Endothelial cell of umbilical vein (primary cell): Measurements from ENCODE around the gene PDSS2. TPM values are rescaled to one million over a fixed set of nuclear protein-coding genes. Genes with fewer than 3 reads are reported as not detected.

Experiments
- BruUV-seq: library from RNA; stranded (reverse); fragments of 400-500 nt; replicated peaks from 2 replicates; lab custom pipeline; 2021; lab: Mats Ljungman, UMichigan
- CTCF ChIA-PET: fragments of 300-600, 350-600 bp; sonication (Branson Sonifier 250); formaldehyde crosslinking; loops from one replicate; lab custom pipeline; 2021; ENCODE audit warnings: antibody characterized with exemption, inconsistent platforms; lab: Charles Lee
- POLR2A ChIA-PET: fragments of 300-600, 350-600 bp; sonication (Branson Sonifier 250); formaldehyde crosslinking; loops from one replicate; lab custom pipeline; 2021; ENCODE audit warnings: antibody characterized with exemption, inconsistent platforms; lab: Charles Lee
- DNase-seq: peaks from one replicate; pipeline ENCODE4 v3.0.0-alpha.2; 2011; ENCODE audit warnings: low read depth, low spot score
- FAIRE-seq: peaks from 2 replicates; lab custom pipeline; 2011; peaks lifted over from hg19 to GRCh38; lab: Jason Lieb, UNC
- H2AFZ ChIP-seq: 2 replicates; pipeline ENCODE4 v1.6.0; 2012; ENCODE audit warnings: low read depth, low read length, control low read depth, inconsistent platforms
- H3K27ac ChIP-seq: 2 replicates; pipeline ENCODE4 v1.5.1; 2011; ENCODE audit warnings: low read depth, mild to moderate bottlenecking, control low read depth, low read length, moderate library complexity; ENCODE audit not compliant: insufficient read depth
- H3K27me3 ChIP-seq, 2 experiments: 2 replicates each; pipeline versions ENCODE4 v1.6.0 to v1.6.1; 2011; ENCODE audit warnings: low read length in 2 of 2, mixed read lengths in 1 of 2; ENCODE audit not compliant: control insufficient read depth in 2 of 2, insufficient read depth in 2 of 2
- H3K36me3 ChIP-seq, 2 experiments: 2 replicates in 1 of 2; 3 replicates in 1 of 2; pipeline ENCODE4 v1.5.1; 2011; ENCODE audit warnings: low read length in 2 of 2, mild to moderate bottlenecking in 1 of 2, moderate library complexity in 1 of 2; ENCODE audit not compliant: control insufficient read depth in 2 of 2, insufficient read depth in 2 of 2; ENCODE audit errors: extremely low read depth in 1 of 2
- H3K4me1 ChIP-seq: 3 replicates; pipeline ENCODE4 v1.5.1; 2011; ENCODE audit warnings: mild to moderate bottlenecking, low read length; ENCODE audit not compliant: control insufficient read depth, insufficient read depth; ENCODE audit errors: extremely low read depth
- H3K4me2 ChIP-seq: 2 replicates; pipeline ENCODE4 v1.6.1; 2011; ENCODE audit warnings: low read length, control low read depth, mixed read lengths; ENCODE audit not compliant: insufficient read depth
- H3K4me3 ChIP-seq, 3 experiments: fragments of 200-600 bp in 1 of 3; sonication (generic), shearing (Covaris generic) in 1 of 3; replicated peaks in 1 of 3; 2 replicates each; pipeline ENCODE4 v1.5.1; 2011 to 2016; ENCODE audit warnings: control low read depth in 3 of 3, low read length in 3 of 3, mild to moderate bottlenecking in 2 of 3, inconsistent platforms in 1 of 3, low read depth in 1 of 3, moderate library complexity in 1 of 3; ENCODE audit not compliant: insufficient read depth in 1 of 3
- H3K79me2 ChIP-seq: 2 replicates; pipeline ENCODE4 v1.6.0; 2012; ENCODE audit warnings: low read length, inconsistent platforms; ENCODE audit not compliant: control insufficient read depth, insufficient read depth
- H3K9ac ChIP-seq: replicated peaks from 2 replicates; pipeline ENCODE3; 2011; ENCODE audit warnings: low read length, control low read depth; ENCODE audit not compliant: insufficient read depth; ENCODE audit errors: extremely low read depth
- H3K9me1 ChIP-seq: replicated peaks from 3 replicates; pipeline ENCODE4 v1.6.0; 2011; ENCODE audit warnings: mild to moderate bottlenecking, low read length; ENCODE audit not compliant: control insufficient read depth, insufficient read depth; ENCODE audit errors: extremely low read depth
- H3K9me3 ChIP-seq: replicated peaks from 2 replicates; pipeline ENCODE4 v1.5.1; 2012; ENCODE audit warnings: low read length, inconsistent platforms; ENCODE audit not compliant: control insufficient read depth, insufficient read depth
- H4K20me1 ChIP-seq: replicated peaks from 2 replicates; pipeline ENCODE3; 2011; ENCODE audit warnings: mild to moderate bottlenecking, low read length; ENCODE audit not compliant: control insufficient read depth, insufficient read depth; ENCODE audit errors: extremely low read depth
- EZH2 ChIP-seq: IDR thresholded peaks from 2 replicates; pipeline ENCODE4 v1.6.1; 2012; ENCODE audit warnings: borderline replicate concordance, low read depth, mild to moderate bottlenecking, moderate library complexity, low read length, inconsistent platforms; ENCODE audit not compliant: severe bottlenecking
- FOS ChIP-seq: IDR thresholded peaks from 2 replicates; pipeline ENCODE4 v1.6.1; 2011; ENCODE audit warnings: mild to moderate bottlenecking, low read length, moderate library complexity, borderline replicate concordance; ENCODE audit not compliant: insufficient read depth
- GATA2 ChIP-seq: IDR thresholded peaks from 2 replicates; pipeline ENCODE4 v1.7.0; 2011; ENCODE audit warnings: low read depth, mild to moderate bottlenecking, moderate library complexity, mixed read lengths, low read length; ENCODE audit not compliant: insufficient read length, insufficient read depth
- JUN ChIP-seq: IDR thresholded peaks from 2 replicates; pipeline ENCODE4 v1.6.1; 2011; ENCODE audit warnings: borderline replicate concordance, low read depth; ENCODE audit not compliant: insufficient read length, insufficient read depth
- MYC ChIP-seq: IDR thresholded peaks from one replicate; pipeline ENCODE4 v1.6.1; 2011; ENCODE audit warnings: mild to moderate bottlenecking, low read depth, low read length
- POLR2A ChIP-seq: IDR thresholded peaks from 2 replicates; pipeline ENCODE4 v1.6.1; 2012; ENCODE audit warnings: low read depth, mild to moderate bottlenecking, control low read depth, low read length
- POLR2AphosphoS5 ChIP-seq: IDR thresholded peaks from 2 replicates; pipeline ENCODE4 v1.6.1; 2012; ENCODE audit warnings: low read depth, mild to moderate bottlenecking, control low read depth, low read length, moderate library complexity; ENCODE audit not compliant: insufficient read depth
- dilution Hi-C: fragments of 300-500 bp; cut with MboI; formaldehyde crosslinking; loops from one replicate; pipeline ENCODE4 v1.15.0; 2019; ENCODE audit warnings: low sequenced_read_pairs; ENCODE audit not compliant: extremely low pct_ligation_motif_present
- intact Hi-C: fragments of 100-400 bp; cut with micrococcal nuclease; formaldehyde crosslinking; loops from one replicate; pipeline ENCODE4 v1.10.0; 2022
- polyA plus RNA-seq, 4 experiments: library from polyadenylated mRNA; depleted of rRNA in 3 of 4; stranded (reverse) in 3 of 4; unstranded in 1 of 4; fragments of >200 nt; gene quantifications; 2 replicates each; pipeline versions ENCODE4 v1.2.1 to v1.2.3, GENCODE V29; 2011 to 2012; ENCODE audit warnings: missing spikeins in 1 of 4
- total RNA-seq: library from RNA; stranded (reverse); gene quantifications from 2 replicates; pipeline ENCODE4 v1.2.3, GENCODE V29; 2021
- TF ChIP-seq, protein P1 (sequence below), 2 donors: IDR thresholded peaks; 1 replicate in 1 of 2; 2 replicates in 1 of 2; pipeline ENCODE4 v1.5.1; 2011; ENCODE audit warnings: low read length in 2 of 2, mild to moderate bottlenecking in 2 of 2, moderate library complexity in 2 of 2, control low read depth in 1 of 2, inconsistent platforms in 1 of 2, low read depth in 1 of 2; ENCODE audit not compliant: insufficient read depth in 1 of 2; ENCODE audit errors: extremely low read depth in 1 of 2
- TF ChIP-seq, protein P2 (sequence below): IDR thresholded peaks from 2 replicates; pipeline ENCODE4 v1.6.1; 2011; ENCODE audit not compliant: insufficient read depth, insufficient read length

PDSS2 gene
- total and polyA plus RNA-seq, 2 donors (not counting 3 experiments of a cell fraction or from before 2014, with no cell fraction given) = 7.6 to 9.3 TPM

DNA sequence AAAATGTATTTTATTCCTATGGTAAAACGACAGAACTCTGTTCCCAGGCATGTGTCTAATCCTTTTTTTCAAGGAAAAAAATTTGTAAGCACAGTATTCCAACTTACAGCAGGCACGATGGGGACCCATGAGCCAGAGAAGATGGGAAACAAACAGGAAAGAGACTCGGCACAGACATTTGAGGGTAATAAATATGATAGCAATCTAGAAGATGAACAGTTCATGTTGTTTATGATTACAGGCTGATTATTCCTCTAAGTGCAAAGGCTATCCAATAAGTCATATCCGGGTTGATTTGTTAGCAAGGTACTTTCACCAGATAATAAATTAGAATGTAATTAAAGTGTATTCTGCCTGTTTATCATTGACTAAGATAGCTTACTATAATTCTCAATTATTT is 43.2 kb downstream of the PDSS2 start:
- H3K27ac ChIP-seq = no peak overlapping the region
- dilution Hi-C loops (no loop called here), intact Hi-C loops (no loop called here)
- ChIA-PET POLR2A (no interaction called here), CTCF (interaction anchor here (1.5 kb wide), 2 partner anchors 43 to 98 kb away, joined by 6 to 15 read pairs; partner anchors contain the start of gene PDSS2)
- H3K79me2 ChIP-seq = no peaks in the 10 kb centered on the region
- no peaks in the 10 kb centered on the region for H4K20me1 ChIP-seq
- no peak overlapping the region for H2AFZ ChIP-seq
- no peaks in the 10 kb centered on the region for H3K36me3 ChIP-seq
- H3K9me1 ChIP-seq = no peaks in the 10 kb centered on the region
- no peak overlapping the region for H3K4me2 ChIP-seq
- DNase-seq (no peak), FAIRE-seq (no peak)
- no peaks in the 10 kb centered on the region for H3K27me3 ChIP-seq
- no peak overlapping the region for H3K4me3 ChIP-seq
- no peaks in the 10 kb centered on the region for H3K4me1 ChIP-seq
- H3K9ac ChIP-seq = no peak overlapping the region
- H3K9me3 ChIP-seq = no peaks in the 10 kb centered on the region
- no TSS peak for BruUV-seq
- no peak for TF ChIP-seq POLR2A
- no peak for TF ChIP-seq JUN
- TF ChIP-seq, protein P1, sequence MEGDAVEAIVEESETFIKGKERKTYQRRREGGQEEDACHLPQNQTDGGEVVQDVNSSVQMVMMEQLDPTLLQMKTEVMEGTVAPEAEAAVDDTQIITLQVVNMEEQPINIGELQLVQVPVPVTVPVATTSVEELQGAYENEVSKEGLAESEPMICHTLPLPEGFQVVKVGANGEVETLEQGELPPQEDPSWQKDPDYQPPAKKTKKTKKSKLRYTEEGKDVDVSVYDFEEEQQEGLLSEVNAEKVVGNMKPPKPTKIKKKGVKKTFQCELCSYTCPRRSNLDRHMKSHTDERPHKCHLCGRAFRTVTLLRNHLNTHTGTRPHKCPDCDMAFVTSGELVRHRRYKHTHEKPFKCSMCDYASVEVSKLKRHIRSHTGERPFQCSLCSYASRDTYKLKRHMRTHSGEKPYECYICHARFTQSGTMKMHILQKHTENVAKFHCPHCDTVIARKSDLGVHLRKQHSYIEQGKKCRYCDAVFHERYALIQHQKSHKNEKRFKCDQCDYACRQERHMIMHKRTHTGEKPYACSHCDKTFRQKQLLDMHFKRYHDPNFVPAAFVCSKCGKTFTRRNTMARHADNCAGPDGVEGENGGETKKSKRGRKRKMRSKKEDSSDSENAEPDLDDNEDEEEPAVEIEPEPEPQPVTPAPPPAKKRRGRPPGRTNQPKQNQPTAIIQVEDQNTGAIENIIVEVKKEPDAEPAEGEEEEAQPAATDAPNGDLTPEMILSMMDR (IDR thresholded peaks at IDR 0.05; ENCODE audit: extremely low read depth in 1 of 2, insufficient read depth in 1 of 2, low read depth in 1 of 2, low read length in 2 of 2) = no peak
- TF ChIP-seq FOS = no peak

- no TSS peak for BruUV-seq
- H3K4me3 ChIP-seq = no peak overlapping the region
- H3K9me1 ChIP-seq = no peaks in the 10 kb centered on the region
- no peak overlapping the region for H2AFZ ChIP-seq
- H3K4me2 ChIP-seq = no peak overlapping the region
- dilution Hi-C loops (no loop called here), intact Hi-C loops (no loop called here)
- H3K36me3 ChIP-seq = no peaks in the 10 kb centered on the region
- FAIRE-seq (no peak), DNase-seq (no peak)
- no peaks in the 10 kb centered on the region for H3K4me1 ChIP-seq
- no peak overlapping the region for H3K9ac ChIP-seq
- H3K9me3 ChIP-seq = no peaks in the 10 kb centered on the region
- no peak for TF ChIP-seq FOS
- TF ChIP-seq GATA2 = no peak
- TF ChIP-seq, protein P2, sequence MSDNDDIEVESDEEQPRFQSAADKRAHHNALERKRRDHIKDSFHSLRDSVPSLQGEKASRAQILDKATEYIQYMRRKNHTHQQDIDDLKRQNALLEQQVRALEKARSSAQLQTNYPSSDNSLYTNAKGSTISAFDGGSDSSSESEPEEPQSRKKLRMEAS = no peak
- no peak for TF ChIP-seq EZH2
- no peak for TF ChIP-seq POLR2A
- no peak for TF ChIP-seq POLR2AphosphoS5
- TF ChIP-seq MYC = no peak
- TF ChIP-seq, protein P1 (IDR thresholded peaks at IDR 0.05; ENCODE audit: extremely low read depth in 1 of 2, insufficient read depth in 1 of 2, low read depth in 1 of 2, low read length in 2 of 2) = no peak
- TF ChIP-seq JUN = no peak
- H3K27me3 ChIP-seq = no peaks in the 10 kb centered on the region
- no peaks in the 10 kb centered on the region for H3K79me2 ChIP-seq
- no peaks in the 10 kb centered on the region for H4K20me1 ChIP-seq
- CTCF ChIA-PET = no interaction called here
- POLR2A ChIA-PET = interaction anchor here (0.6 kb wide), 1 partner anchor 91 kb away, joined by 3 read pairs; no protein-coding TSS in a partner anchor
- no peak overlapping the region for H3K27ac ChIP-seq
Measured at GRCh38 chr6:107413966-107414645, 45.3 kb downstream of the PDSS2 start.
